ENCODE data around the gene ISLR.

The ISLR gene

DNA sequence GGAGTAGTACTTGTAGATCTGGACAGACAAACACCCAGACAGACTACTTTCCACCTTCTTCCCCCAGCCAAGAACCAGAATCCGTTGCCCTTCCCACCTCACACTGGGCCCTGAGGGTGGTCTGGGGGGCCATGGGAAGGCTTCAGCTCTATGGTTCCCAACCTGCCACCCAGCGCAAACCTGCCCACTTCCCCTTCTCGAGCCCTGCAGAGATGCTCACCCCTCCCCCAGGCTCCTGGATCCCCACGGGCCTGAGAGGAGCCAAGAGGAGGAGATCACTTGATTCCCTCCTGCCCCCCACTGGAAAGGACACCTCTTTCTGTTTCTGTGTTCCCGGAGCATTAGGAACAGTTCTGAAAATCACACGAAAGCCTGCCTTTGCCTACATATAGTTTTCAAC lies 20.4 kb downstream of the ISLR start:
- DNase-seq (ENCODE audit: low read depth) = no peak

DNA sequence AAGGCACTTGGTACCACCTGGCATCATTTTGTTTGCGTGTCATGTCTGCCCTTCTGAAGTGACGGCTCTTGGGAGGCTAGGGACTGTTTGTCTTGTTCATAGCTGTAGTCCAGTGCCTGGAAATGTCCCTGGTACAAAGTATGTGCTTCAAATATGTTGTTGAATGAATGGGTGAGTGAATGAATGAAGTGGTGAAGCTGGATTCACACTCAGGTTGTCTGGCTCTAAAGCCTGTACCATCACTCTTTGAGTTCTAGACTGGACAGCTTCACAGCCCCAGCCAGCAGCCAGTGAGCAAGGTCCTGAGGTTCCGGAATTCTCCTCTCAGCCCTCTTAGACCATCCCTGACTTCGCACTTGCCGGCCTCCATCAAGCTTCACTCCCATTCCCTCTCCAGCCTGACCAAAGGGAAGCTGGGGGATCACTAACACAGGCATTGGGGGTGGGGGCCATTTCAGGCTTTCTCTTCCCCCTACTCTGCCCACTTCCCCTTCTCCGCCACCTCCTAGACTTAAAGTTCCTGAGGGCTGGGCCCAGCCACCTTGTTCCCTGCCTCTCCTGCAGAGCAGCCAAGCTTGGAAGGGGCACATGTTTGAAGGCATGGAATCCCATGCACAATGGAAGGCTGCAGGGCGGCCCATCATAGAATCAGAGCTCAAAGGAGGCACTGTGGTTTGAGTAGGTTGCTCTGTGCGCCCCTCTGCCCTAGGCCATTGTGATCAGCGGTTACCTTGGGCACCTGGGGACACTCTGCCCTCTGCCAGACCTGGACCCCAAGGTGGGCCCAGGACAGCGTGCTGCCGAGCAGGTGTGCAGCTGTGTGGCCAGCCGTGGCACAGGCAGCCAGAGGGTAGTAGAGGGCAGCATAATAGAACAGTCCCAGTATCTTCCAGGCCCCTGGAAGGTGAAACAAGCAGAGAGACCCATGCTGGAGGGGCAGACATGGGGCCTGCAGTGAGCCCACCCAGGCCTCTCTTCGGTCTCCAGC lies 21.4 kb downstream of the ISLR start:
- no peak for DNase-seq (ENCODE audit: low read depth)

DNA sequence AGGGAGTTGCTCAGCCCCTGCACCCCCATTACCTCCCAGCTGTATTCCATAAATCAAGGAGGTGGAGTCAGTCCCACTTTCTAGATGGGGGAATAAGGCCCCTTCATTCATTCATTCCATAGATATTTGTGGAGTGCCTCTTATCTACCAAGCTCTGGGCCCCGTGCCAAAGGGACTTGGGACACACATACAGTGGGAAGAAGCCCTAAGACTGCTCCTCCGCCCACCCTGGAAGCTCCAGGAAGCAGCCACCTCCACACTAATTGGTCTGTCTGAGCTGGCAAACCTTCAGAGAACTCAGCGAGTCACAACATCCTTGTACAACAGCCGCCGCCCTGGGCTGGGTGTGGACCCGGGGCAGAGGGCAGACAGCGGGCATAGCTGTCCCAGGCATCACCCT lies 22.7 kb downstream of the ISLR start:
- DNase-seq (ENCODE audit: low read depth) = peak; percentile 100

DNA sequence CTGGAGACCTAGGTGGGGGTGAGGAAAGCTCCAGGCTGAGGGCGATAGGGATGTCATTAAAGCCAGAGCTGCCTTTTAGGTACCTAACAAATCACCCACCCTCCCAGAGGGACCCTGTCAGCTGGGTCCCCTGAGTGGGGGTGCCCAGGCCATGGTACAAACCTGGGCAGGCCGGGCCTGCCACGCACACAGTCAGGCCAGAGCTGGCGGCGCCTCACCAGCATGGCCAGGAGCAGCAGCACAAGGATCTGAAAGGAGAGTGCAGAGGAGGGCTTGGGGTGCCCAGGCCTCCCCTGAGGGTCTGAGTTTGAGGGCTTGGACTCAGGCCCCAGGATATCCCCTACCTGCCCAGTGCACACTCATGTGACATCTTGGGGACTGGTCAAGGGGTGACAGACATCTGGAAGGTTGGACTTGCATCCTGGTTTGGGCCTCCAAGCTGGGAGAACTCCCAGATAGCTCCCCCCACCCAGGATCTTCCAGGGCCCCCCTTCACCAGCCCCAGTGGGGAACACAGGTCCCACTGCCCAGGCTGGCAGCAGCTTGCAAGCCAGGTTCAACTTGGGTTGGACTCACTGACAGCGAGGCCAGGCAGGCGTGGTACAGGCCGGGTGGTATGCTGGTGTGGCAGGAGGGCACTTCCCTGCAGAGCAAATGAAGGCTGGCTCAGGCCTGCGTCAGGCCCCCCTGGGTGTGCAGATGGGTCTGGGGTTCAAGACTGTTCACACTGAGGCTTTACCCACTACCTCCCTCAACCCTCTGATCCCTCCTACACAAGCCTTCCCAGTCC lies 23.9 kb downstream of the ISLR start:
- DNase-seq (ENCODE audit: low read depth) = no peak

- no peak for DNase-seq (ENCODE audit: low read depth)
These were observed 25.8 kb downstream of the ISLR start for GRCh38 chr15:74199297-74199652.

DNA sequence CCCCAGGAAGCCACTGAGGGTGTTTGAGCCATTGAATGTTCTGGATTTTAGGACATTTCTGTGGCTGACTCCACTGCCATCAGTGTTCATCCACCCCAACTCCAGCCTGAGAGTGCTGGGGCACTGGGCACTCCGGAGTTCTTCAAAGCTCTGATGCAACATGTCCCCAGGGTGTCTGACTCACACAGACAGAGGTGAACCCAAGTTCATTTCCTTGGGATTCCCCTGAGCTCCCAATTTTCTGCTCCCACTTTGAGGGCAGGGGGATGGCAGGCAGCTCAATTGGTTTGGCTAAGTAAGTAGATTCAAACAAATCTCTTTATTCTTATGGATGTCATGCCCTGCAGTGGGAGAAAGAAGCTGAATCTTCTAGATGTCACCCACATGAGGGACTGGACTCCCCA lies 26.9 kb downstream of the ISLR start:
- no peak for DNase-seq (ENCODE audit: low read depth)

GRCh38 chr15:74200871-74201419 lies 27.4 kb downstream of the ISLR start:
- no peak for DNase-seq (ENCODE audit: low read depth)

- DNase-seq (ENCODE audit: low read depth) = no peak
These were observed 28.4 kb downstream of the ISLR start for GRCh38 chr15:74201710-74202420.

DNA sequence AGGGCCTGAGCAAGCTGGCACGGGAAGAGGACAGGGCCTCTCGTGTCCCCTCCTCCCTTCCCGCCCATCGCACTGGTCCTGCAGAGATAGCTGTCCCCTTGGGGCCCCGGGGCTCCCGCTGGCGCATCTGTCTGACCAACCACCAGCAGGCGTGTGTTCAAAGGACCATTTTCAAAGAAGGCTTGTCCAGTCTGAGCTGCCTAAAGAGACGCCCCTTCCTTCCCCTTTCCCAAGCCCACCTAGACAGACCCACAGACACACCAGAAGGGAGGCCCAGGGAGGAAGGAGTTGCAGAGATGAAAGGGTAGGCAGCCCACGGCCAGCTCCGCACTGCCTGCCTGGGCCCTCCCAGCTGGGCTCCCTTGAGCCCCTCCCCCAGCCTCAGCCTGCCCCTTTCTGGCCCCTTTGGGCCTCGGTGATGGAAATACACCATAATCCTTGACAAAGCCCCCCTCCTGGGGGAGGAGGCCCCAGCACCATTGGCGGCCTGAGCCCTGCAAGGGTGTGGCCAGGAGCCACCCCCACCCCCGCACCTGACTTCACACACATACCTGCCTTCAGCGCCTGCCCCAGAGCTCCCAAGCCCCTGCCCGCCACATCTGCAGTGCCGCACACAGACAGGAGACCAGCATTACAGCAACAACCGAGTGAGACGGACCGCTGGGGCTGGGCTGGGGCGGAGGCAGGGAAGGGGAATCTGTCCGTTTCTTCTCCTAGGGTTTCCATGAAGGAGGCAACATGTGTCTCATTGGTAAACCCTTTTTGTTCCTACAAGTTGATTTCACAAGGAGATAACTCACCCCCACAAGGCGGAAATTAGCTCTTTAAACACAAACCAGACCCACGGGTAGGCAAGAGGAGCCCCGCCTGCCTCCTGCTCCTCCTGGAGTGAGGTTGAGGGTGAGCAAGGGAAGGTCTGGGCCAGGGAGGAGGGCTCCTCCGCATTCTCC lies 29.2 kb downstream of the ISLR start, which contains the start of gene STRA6:
Gene STRA6 (minus strand): TSS at position 336 of the 950 bp plus-strand sequence. CDS start 520 bp downstream, outside the sequence.
- no peak for DNase-seq (ENCODE audit: low read depth)

GRCh38 chr15:74203914-74204431 lies 30.5 kb downstream of the ISLR start:
- DNase-seq (ENCODE audit: low read depth) = no peak

DNA sequence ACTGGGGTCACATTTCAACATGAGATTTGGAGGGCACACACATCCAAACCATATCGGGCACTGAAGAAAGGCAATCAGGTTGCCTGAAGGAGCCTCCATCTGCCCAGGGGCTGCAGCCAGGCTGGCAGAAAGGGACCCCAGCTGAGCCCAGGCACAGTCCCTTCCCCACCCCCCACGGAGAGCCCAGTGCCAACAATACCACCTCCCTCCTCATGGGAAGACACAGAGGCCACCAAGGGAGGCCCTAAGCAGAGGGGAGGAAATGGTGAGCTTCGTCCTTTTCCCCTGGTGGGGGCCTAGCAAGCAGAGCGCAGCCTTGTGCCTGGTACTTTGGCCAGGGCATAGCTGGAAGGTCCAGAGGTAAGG lies 32.1 kb downstream of the ISLR start:
- no peak for DNase-seq (ENCODE audit: low read depth)

- DNase-seq (ENCODE audit: low read depth) = no peak
These were observed 33.3 kb downstream of the ISLR start for GRCh38 chr15:74206801-74207281.

DNA sequence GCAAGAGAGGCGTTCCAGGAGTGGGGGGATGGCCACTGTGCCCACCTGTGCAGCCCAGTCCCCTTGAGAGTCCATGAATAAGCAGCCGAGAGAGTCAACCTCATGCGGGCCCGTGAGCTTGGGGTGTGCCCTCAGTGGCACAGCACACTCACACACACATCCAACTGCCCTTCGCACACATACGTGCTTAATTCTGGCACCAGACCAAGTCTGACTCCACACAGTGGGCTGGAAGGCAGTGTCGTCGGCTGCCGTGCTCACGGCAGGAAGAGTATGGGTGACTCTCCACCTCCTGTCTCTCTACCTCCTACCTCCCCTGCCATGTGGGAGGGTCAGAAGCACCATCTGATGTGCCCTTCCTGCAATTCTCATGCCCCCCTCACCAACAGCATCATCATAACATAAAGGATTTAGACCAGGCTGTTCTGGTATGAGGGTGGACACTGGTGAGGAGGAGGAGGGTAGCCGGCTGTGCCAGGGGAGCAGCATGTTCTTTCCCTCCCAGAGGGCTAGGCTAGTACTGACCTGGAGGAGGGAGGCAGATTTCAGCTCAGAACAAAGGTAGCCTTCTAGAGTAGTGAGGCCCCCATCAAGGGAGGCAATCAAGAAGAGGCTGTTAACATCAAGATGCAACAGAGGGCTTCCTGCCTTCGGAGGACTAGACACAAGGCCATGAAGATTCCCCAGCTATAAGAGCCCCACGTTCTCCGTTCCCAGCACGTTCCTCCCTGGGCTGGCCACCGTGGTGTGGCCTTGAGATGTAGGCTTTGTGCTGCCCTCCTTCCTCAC lies 34.3 kb downstream of the ISLR start:
- DNase-seq (ENCODE audit: low read depth) = no peak

DNA sequence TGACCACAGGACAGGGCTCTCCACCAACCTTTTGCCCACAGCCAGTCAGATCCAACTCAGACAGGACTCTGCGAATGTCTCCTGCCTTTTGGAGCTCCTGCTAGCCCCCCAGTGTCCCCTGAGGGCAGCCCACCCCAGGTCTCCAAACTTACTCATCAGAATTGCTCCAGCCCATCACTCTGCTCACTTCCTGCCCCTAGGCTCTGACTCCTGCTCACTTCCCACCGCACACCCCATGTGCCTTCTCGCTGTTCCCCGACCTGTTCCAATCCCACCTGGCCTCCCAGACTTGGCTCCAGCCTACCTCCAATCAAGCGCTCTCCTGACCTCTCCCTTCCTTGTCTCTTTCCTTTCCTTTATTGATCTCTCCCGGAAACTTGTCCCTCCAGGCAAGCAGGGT lies 35.0 kb downstream of the ISLR start:
- no peak for DNase-seq (ENCODE audit: low read depth)

- DNase-seq (ENCODE audit: low read depth) = no peak
These were observed 35.5 kb downstream of the ISLR start for GRCh38 chr15:74208901-74209559.

DNA sequence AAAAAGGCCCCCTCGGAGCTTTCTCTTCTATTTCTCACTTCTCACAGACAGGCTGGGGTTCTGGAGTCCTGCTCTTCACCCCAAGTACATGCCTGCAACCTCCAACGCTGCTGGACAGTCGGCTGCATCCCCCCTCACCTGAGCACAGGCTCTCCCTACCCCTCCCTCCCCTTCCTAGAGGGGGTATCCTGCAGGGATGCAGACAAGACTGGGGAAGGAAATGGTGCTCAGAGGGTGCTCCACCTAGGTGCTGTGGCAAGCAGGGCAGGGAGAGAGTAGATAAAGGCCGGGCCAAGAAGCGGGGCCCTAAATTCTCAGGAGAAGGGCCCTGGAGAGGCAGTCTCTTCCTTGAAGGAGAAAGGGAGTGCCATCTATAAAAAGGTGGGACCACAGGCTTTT lies 36.0 kb downstream of the ISLR start:
- no peak for DNase-seq (ENCODE audit: low read depth)

DNA sequence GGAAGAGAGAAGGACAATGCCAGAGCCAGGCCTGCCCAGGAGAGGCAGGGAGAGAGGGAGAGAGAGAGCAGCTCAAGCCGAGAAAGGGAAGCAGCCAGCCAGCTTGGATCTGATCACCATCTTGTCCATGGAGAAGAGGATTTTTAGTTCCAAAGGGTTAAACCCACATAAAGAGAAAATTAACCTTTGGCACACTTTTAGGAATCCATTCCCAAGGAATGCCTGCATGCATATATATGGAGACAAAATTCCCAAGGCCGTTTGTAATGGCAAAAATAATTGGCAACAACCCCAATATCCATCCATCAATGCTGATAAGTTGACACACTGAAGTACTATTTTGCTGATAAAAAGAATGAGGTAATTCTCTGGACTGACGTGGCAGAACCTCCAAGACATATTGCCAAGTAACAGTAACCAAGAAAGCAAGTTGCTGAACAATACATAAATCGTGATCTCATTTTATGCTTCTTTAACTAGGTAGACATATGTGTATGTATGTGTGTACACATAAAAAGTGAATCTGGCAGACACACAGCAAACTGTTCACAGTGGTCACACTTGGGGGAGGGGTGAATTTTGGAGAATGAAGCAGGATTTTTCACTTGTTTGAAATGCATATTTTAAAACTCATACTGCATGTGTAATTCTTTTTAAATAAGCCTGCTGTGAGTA lies 36.6 kb downstream of the ISLR start:
- no peak for DNase-seq (ENCODE audit: low read depth)

- DNase-seq (ENCODE audit: low read depth) = no peak
These were observed 37.2 kb downstream of the ISLR start for GRCh38 chr15:74210729-74211128.

GRCh38 chr15:74211656-74212055 lies 38.1 kb downstream of the ISLR start:
- DNase-seq (ENCODE audit: low read depth) = no peak
